Measurements from ENCODE around the gene PRR12.
A peak's percentile ranks its signal among the peaks of the same experiment; 100 is the strongest.

Gene PRR12

GRCh38 chr19:49669516-49669915, 78.5 kb downstream of the PRR12 start:
- DNase-seq: no peak

DNA sequence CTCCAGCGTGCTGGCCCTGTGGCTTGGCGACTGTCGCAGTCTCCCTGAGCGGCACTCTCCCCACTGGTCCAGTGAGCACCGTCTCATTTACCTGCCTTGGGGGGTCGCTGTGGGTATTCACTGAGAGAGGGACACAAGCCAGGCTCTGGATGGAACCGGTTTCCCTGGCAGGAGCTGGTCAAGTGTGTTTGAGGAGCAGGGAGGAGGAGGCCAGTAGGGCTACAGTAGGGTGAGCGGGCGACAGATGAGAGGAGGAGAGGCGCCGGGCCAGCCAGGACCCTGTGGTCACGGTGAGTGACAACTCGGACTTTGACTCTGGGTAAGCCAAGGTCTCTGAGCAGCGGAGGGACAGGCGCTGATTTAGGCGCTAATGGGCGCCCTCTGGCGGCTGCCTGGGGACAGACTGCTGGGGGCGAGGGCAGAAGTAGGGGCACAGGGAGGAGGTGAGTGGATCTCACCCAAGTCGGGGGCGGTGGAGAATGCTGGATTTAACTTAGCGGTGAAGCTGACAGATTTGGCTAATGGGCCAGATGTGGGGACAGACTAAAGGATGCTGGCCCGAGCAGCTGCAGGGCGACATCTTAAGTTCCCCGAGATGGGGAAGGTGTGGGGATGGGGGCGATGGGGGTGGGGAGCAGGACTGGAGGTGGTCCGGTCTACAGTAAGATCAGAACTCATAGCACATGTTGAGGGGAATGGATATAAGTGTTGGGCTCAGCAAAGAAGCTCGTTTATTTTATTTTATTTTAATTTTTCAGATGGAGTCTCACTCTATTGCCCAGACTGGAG, 81.3 kb downstream of the PRR12 start:
- peak; percentile 54 for DNase-seq

Measured in fibroblast of skin of right biceps (primary cell).